GM19328 (cell line): Measurements from ENCODE around the gene LORICRIN.

Experiments used
- ATAC-seq: cut with Tn5 transposase; IDR thresholded peaks from one replicate; pipeline ENCODE4 v1.9.1; 2021; ENCODE audit warnings: mild to moderate bottlenecking, moderate library complexity; ENCODE audit not compliant: unreplicated experiment

LORICRIN gene

DNA sequence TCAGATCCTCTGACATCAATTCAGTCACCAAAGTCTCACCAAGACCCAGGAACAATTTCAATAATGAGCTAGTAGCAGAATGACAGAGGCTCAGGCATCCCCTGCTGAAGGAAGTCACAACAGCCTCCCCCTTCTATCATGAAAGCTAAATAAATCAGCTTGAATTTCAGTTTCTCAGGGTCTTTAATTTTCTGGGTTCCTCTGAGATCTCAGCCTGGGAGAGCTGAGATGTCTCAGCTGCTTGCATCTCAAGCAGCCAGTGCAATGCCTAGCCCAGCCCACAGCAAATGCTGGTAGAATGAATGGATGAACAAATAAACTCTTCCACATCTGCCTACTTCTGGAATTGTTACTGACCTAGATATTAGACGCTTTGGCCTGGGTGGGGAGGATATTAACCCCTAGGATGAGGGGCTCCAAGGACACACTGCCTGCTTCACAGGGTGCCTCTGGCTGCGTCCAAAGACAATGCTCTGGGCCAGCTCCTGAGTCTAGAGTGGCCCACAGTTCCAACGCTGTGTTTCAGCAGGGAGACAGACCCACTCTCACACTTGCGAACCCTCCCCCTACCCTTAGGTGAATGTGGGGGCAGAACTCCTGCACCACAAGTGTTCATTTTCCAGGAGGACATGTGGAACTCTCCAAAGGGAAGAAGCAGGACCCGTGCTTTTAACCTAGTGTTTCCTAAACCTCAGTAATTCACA, 11.2 kb upstream of the LORICRIN start:
- ATAC-seq, result no peak

DNA sequence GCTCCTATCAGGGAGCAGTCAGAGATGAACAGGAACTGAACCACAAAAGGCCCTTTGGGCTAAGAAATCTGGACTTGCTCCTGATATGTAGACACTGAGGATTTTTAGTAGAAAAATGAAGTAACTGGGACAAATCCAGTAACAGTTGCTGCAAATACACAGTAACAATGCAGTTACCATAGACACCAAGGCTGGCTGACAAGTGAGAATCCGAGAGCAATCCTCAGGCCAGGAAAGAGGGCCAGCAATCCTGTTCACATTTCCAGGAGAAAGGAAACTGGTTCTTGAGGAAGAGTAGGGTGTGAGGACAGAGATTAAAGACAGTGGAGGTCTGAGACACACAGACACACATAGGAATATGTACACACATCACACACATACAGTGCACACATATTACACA, 9.3 kb upstream of the LORICRIN start:
- no peak for ATAC-seq

DNA sequence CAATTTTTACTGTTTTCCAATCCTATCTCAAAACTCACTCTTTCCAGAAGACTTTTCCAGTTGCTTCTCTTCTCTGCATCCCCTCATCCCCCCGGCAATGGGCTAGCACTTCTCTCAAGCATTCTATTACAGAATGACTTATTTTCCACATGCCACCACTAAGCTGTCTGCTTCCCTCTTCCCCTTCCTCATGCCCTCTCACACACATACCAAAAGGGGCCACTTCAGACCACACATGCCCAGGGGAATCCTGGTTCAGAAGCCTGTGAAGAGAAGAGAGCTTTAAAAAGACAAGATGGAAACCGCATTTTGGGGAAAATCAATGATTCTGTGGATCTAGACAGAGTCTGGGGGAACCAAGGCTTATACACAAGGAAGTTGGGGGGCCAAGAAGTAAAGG, 8.4 kb upstream of the LORICRIN start:
- no peak for ATAC-seq

DNA sequence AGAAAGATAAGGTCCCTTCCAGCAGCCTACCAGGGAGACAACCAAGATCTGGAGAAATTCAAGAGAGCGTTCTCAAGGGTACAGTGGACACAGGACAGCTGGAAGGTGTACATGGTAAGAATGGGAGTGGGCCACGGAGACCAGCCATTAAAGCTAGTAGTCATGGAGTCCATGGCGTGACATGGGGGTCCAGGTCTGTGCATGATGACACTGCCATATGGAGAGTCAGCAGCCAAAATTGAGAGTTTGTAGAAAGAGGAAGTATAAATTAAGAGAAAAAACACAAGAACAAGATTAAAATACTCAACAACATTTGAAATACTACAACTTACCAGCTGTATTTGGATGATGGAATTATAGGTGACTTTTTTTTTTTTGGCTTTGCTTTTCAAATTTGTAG, 7.9 kb upstream of the LORICRIN start:
- no peak for ATAC-seq

DNA sequence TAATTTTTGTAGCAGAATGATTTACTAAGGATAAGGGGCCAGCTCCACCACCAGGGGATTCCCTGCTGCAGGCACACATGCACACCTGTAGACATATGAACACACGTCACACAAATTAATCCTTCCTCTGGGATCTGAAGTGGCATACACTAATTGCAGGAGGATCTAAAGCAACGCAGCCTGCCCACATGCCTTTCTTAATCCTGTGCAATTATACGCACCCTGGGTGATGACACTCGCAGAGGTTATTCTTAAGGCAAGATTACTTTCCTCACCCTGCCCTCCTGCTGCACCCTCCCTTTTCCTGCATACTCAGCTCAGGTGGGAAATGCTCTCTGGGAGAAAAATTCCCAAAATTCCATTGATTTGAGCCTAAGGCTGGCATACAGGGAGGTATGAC, 7.5 kb upstream of the LORICRIN start:
- no peak for ATAC-seq

DNA sequence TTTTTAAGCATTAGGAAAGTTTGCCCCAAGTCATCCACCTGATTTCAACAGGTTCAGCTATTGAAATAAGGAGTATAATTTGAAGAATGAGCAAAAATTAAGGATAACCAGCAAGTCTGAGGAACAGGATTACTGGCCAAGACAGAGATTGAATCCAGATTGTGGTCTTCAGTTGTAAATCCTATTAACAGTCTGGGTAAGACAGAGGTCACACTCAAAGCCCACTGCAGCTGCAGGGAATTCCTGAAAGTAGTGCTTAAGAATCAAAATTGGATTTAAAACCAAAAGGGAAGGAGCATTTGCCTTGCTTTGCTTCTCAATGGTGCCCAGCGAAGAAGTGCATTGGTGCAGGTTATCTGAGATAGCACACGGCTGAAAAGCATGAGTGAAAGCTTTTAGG, 6.4 kb upstream of the LORICRIN start:
- ATAC-seq, result no peak

DNA sequence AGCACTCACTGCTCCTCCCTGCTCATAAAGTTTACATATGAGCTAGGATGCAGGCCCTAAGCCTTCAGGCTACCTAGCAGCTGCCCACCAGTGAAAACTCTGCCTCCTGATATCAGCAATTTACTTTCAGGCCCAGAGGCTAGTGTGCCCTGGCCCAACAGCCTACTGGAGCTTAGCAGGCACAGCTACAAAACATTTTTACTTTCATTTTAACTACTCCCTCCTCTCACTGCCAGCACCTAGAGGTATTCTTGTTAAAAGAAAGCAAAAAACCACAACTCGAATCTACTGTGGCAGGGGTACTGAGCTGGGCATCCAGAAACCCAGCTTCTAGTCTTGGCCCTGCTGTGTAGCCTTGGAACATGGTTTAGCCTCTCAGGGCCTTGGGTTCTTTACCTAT, 5.8 kb upstream of the LORICRIN start:
- ATAC-seq, result no peak

DNA sequence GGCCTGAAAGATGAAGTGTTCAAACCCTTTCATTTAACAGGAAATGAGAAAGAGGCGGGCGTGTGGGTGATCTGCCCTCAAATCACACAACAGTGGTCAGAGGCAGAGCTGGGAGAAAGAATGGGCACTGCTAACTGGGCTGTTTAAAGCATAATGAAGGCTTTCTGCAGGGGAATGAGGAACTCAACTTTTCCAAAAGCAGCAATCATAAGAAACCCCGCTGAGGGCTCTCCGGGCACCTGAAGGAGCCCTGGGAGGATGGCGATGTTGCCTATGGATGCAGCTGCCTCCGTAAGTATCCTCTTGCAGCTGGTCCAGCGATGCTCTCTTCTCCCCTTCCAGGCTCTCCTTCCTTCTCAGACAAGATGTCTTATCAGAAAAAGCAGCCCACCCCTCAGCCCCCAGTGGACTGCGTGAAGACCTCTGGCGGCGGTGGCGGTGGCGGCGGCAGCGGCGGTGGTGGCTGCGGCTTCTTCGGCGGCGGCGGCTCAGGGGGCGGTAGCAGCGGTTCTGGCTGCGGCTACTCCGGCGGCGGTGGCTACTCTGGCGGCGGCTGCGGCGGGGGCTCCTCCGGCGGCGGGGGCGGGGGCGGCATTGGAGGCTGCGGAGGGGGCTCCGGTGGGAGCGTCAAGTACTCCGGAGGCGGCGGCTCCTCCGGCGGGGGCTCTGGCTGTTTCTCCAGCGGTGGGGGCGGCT, 1.2 kb downstream of the LORICRIN start:
- ATAC-seq, result no peak

DNA sequence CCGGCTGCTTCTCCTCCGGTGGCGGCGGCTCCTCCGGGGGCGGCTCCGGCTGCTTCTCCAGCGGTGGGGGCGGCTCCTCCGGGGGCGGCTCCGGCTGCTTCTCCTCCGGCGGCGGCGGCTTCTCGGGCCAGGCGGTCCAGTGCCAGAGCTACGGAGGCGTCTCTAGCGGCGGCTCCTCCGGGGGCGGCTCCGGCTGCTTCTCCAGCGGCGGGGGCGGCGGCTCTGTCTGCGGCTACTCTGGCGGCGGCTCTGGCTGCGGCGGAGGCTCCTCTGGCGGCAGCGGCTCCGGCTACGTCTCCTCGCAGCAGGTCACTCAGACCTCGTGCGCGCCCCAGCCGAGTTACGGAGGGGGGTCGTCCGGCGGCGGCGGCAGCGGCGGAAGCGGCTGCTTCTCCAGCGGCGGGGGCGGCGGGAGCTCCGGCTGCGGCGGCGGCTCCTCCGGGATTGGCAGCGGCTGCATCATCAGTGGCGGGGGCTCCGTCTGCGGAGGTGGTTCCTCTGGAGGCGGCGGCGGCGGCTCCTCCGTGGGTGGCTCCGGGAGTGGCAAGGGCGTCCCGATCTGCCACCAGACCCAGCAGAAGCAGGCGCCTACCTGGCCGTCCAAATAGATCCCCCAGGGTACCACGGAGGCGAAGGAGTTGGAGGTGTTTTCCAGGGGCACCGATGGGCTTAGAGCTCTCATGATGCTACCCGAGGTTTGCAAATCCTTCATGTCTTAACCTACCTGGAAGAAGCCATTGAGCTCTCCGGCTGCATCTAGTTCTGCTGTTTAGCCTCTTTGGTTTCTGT, 2.0 kb downstream of the LORICRIN start:
- ATAC-seq, result no peak

DNA sequence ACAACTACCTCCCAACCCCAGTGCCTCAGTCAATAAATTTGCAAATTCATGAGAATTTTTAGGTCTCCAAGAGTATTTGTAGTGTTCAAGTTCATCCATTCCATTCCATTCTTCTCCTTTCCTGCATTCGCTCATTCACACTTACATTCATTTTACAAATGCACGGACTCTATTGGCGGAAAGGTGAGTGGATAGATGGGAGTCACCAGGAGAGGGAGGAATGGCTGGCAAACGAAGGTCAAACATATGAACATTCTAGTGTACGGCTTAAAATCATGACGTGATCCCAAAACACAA, 2.5 kb downstream of the LORICRIN start:
- ATAC-seq, result no peak

DNA sequence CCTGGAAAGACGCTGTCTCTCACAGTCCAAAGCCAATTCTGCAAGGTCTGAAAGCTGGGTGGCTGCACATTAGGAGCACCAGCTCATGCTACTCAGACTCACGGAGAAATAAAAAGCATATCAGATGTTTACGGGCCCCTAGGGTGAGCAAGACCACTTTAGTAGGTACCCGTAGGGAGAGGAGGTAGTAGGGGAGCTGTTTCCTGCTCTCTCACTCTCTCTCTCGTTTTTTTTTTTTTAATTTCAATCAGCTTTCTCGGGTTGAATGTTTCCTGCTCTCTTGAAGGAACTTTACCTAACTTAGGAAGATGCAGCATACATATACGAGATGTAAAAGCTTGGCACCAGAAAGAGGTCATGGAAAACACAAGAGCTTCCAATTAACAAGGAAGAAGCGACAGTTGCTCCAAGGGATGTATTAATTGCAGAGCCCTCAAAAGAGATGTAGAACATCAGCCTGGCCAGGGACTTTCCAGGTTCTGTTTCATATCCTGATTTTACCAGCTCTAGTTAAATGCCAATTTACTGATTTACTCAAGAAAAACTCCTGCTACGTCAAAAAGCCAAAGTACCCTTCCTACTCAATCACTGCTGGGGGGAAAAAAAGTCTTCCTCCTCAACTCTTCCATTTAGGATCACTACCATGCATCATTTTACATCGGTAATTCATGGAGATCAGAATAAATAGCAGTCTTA, 3.1 kb downstream of the LORICRIN start:
- no peak for ATAC-seq

DNA sequence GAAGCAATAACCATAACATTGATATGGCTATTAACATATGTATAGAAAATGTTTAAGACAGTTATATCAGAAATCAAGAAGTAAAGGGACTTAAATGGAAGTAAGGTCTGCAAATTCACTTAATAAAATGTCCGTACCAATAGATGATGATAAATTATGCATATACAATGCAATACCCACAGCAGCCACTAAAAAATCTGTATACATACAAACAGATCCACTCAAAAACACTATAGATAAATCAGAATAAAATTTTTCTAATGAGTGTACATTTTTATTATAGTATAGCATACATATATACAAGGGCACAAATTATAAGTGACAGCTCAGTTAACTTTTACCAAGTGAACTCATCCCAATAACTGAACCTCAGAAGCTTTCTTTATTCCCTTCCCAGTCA, 6.0 kb downstream of the LORICRIN start:
- no peak for ATAC-seq

DNA sequence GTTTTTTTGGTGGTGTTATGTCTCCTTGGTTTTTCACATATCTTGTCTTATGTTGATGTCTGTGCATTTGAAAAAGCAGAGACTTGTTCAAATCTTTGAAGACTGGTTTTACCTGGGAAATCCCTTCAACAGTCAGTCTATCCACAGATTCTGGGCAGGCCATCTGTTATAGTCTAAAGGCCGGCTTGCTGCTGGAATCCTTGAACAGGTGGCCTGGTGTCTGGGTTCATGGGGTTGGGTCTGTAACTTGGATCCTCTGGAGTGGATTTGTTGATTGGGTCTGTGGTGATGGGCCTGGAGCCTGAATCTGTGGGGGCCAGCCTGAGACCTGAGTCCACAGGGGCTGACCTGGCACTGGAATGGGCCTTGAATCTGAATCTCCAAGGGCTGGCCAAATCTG, 12.2 kb downstream of the LORICRIN start:
- ATAC-seq, result no peak

DNA sequence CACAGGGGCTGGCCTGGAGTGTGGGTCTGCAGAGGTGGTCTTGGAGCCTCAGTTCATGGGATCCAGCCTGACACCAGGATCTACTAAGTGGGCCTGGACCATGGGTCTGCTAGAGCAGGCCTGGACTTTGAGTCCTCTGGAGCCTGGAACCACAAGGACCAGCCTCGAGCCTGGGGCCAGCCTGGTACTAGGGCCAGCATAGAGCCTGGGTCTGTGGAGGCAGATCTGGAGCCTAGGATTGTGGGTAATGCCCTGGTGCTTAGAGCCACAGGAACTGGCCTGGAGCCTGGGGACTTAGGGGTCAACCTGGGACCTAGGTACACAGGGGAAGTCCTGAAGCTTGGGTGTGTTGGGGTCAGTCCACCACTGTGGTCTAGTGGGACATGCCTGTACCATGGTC, 12.7 kb downstream of the LORICRIN start:
- ATAC-seq, result no peak

DNA sequence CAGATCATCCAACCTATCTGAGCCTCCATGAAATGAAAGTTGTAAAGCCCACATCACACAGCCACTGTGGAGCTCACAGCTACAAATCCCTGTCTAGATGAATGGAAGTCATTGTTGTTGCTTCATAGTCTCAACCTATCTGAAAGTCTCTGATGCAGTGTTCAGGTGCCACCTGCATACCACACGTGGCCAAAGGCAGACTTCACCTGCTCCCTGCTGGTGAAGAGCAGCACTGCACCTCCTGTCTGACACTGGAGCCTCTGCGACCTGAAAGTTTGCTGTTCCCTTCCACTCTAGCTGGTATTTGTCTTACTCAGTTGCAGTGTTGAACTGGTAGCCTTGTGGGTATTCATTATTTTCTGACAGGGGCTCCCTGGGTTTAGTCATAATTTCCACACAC, 18.4 kb downstream of the LORICRIN start:
- no peak for ATAC-seq

DNA sequence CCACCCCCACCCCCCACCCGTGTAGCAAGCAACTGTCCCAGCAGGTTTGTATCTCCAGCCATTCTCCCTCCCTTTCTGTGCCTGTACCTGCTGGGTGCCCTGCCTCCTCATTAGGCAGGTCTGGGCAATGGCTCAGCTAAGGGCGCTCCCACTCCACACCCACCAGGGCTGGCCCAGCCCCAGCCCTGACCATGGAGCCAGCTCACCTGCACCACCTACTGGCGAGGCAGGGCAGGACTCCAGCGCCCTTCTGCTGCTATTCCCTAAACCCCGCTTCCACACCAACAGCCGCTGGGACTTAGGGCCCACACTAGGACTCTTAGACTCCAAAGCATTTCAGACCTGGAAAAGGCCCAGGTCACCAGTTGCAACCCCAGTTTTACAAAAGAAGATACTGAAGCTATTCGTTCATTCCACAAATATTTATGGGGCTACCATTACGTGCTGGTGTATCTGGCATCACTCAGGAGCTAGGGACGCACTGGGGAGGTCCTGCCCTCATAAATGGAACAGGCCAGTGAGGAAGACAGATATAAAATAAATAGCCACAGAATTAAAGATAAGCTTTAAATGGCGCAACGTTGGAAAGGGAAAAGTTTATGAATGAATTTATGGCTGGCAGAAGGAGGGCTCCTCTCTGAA, 29.3 kb downstream of the LORICRIN start:
- ATAC-seq, result no peak

DNA sequence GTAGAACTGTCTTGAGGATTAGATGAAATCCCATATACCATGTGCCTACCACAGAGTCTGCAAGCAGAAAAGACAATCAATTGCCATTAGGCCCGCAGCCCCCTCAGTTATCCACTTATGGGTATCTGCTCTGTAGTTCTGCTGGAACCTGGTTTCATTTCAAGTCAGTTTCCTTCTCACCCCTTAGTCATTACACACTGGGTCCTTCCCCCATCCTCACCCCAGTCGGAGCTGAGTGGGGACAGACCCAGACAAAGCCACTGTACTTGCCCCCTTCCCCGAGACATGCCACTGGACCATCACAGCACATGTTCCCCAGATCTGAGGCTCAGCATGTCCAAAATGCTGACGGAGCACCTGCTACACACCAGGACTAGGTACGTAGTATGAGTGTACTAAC, 32.0 kb downstream of the LORICRIN start:
- no peak for ATAC-seq

DNA sequence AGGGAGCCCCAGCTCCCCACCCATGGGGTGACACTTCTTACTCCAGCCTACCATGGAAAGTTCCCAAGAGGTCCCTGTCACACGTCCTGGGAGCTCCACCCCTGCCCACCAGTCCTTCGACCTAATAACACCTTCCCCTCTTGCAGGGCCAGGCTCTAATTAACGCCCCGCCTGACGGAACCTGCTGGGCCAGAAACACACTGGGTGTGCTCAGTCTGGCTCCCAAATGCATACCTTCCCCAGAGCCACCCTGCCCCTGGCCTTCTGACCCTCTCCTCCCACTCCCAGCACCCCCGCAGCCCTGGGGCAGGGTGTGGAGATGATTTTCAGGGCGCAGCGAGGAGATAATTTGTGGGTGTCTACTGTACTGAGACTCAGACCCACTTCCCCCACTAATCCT, 32.7 kb downstream of the LORICRIN start:
- no peak for ATAC-seq

DNA sequence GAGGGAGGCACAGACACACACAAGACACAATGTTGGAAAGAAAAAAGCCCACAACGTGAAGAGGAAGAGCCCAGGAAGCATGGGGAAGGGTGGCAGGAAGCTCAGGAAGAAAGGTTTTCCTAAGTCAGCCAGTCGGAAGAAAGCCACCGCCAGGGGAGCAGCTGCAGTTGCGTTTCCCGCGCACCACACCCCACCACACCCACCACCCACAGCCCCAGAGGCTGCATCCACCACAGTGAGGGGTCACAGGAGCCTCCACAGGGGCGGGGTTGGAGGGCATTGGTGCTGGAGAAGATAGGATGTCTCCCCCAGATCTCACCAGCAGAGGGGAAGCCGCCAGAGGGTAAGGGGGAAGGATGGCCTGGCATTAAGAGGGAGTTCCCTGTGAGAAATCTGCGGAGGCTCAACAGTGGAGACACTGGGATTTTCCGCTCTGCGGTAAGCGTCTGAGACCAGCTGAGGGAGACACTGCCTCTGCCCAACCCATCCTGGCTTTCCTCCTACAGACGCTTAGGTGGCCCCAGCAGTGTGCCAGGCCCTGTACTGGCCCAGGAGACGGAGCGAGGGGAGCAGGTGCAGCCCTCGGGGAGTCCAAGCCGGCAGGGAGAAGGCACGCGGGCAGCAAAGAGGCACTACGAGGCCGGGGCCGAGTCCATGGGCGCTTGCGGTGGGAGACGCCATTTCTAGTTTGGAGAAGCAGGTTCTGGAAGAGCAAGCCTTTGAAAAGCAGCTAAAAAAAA, 33.4 kb downstream of the LORICRIN start:
- no peak for ATAC-seq

DNA sequence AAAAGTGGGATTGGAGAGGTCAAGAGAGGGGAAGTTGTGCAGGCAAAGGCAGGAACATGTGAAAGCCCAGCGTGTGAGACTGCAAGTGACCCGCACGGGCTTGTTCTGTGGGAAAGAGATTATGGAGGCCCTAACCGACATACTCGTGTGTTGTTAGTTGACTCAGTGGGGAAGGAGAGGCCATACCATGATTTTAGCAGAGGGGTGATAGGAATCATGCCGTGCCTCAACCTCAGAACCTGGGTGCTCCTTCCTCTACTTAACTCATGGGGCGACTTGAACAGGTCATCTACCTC, 33.9 kb downstream of the LORICRIN start:
- ATAC-seq, result no peak

DNA sequence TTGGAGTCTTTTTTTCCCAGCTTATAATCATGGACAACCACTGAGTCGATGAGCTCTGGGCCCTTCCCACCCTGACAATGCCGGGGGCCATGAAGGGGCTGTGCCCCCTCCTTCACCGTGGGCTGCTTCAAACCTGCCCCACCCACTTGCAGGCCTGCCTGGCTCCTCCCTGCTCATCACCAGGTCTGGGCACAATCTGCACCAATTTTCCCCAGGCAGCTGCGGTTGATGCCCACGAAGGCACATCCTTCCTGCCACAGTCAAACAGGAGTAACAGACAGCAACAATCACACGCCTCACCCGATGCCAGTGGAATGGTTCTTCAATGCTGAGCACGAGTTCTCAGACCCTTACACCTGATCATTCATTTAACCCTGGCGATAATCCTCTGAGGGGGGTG, 34.4 kb downstream of the LORICRIN start:
- no peak for ATAC-seq
